ENCODE data around the gene ITCH. TPM values are rescaled to one million over a fixed set of nuclear protein-coding genes. Genes with fewer than 3 reads are reported as not detected.

The ITCH gene
- total and polyA plus RNA-seq, 2 of the 8 experiments (the other 6 are each of a cell fraction or from before 2014, with no cell fraction given): 3.9 to 45.2 TPM

- Histone ChIP-seq H2BK15ac (ENCODE audit: low read length) (no peak overlapping the region), H2AFZ (ENCODE audit: low read length) (no peak overlapping the region), H2BK12ac (ENCODE audit: low read depth, low read length) (no peak overlapping the region), H4K91ac (replicated peaks; ENCODE audit: insufficient read length, low read length) (no peak overlapping the region), H3K27ac (ENCODE audit: low read depth, low read length) (no peak overlapping the region), H3K79me1 (ENCODE audit: low read depth, low read length) (no peaks in the 10 kb centered on the region), H3K9ac (replicated peaks in 1 of 4; ENCODE audit: extremely low read depth in 1 of 4, low read depth in 3 of 4, low read length in 3 of 4) (no peak overlapping the region), H2BK20ac (ENCODE audit: low read length) (no peak overlapping the region), H3K4me3 (ENCODE audit: extremely low read depth in 1 of 4, insufficient read depth in 2 of 4, low read depth in 3 of 4, low read length in 4 of 4) (no peak overlapping the region), H3K23ac (ENCODE audit: insufficient read length) (no peak overlapping the region), H2AK5ac (ENCODE audit: low read depth, low read length) (no peak overlapping the region), H2BK5ac (ENCODE audit: low read depth, low read length) (no peak overlapping the region), H3K36me3 (ENCODE audit: control insufficient read depth in 2 of 4, insufficient read depth in 4 of 4, low read length in 3 of 4) (peaks cover 3 to 31% (median 8%) of the 10 kb centered on the region in 4 experiments; a peak in 5 of 8 replicates), H3K14ac (ENCODE audit: insufficient read length) (no peak overlapping the region), H3K9me3 (ENCODE audit: insufficient read depth in 2 of 2, low read depth in 1 of 2, low read length in 1 of 2) (no peaks in the 10 kb centered on the region), H3K23me2 (ENCODE audit: low read depth, low read length) (no peaks in the 10 kb centered on the region), H4K20me1 (replicated peaks in 1 of 2; ENCODE audit: control insufficient read depth in 1 of 2, insufficient read depth in 2 of 2, low read length in 2 of 2) (peaks cover 0 to 4% of the 10 kb centered on the region in 2 experiments), H3K18ac (ENCODE audit: extremely low read depth, low read length) (no peak overlapping the region), H4K5ac (ENCODE audit: insufficient read length, low read depth, low read length) (no peak overlapping the region), H2BK120ac (replicated peaks; ENCODE audit: low read depth, low read length) (no peak overlapping the region), H3K56ac (replicated peaks; ENCODE audit: insufficient read length, low read depth, low read length) (no peak overlapping the region), H3K4ac (replicated peaks; ENCODE audit: insufficient read length, low read depth, low read length) (no peak overlapping the region), H3K4me1 (replicated peaks in 1 of 4; ENCODE audit: control insufficient read depth in 3 of 4, insufficient read depth in 4 of 4, low read length in 3 of 4) (no peaks in the 10 kb centered on the region), H3K79me2 (ENCODE audit: control insufficient read depth in 1 of 2, insufficient read depth in 2 of 2, low read length in 2 of 2) (no peaks in the 10 kb centered on the region), H4K8ac (ENCODE audit: extremely low read depth, insufficient read depth, low read length) (no peak overlapping the region), H3K4me2 (ENCODE audit: insufficient read depth in 1 of 2, low read depth in 2 of 2, low read length in 2 of 2) (no peak overlapping the region), H3K27me3 (replicated peaks in 1 of 4; ENCODE audit: control insufficient read depth in 3 of 4, extremely low read depth in 1 of 4, insufficient read depth in 3 of 4, low read length in 3 of 4) (no peaks in the 10 kb centered on the region)
- ChIA-PET POLR2A (ENCODE audit: partially characterized antibody) (no interaction called here), CTCF (ENCODE audit: partially characterized antibody) (interaction anchor here (1.7 kb wide), 1 partner anchor 183 kb away, joined by 4 read pairs; no protein-coding TSS in a partner anchor)
- DNase-seq (ENCODE audit: low read depth in 1 of 2, low spot score in 2 of 2): no peak
- no CpG with 5 or more reads among the region's 1 CpG for WGBS, 2 experiments (ENCODE audit: extremely low coverage in 1 of 2, insufficient coverage in 1 of 2, insufficient read length in 1 of 2, insufficient replicate concordance in 2 of 2, low coverage in 1 of 2, low lambda C conversion rate in 2 of 2, missing lambda C conversion rate in 1 of 2)
- TF ChIP-seq TAF7 (optimal IDR thresholded peaks at IDR 0.05; ENCODE audit: borderline replicate concordance, low read depth, low read length) (no peak), FOSL1 (IDR thresholded peaks at IDR 0.05; ENCODE audit: insufficient read depth, low read depth, low read length) (no peak), KDM4A (IDR thresholded peaks at IDR 0.05; ENCODE audit: low read depth, low read length, severe bottlenecking) (no peak), JUN (IDR thresholded peaks at IDR 0.05; ENCODE audit: low read depth, low read length) (no peak), RXRA (IDR thresholded peaks at IDR 0.05; ENCODE audit: insufficient read depth, low read depth, low read length) (no peak), POLR2A (IDR thresholded peaks at IDR 0.05; ENCODE audit: control extremely low read depth in 1 of 2, low read depth in 2 of 2, low read length in 2 of 2) (no peak), CTCF (IDR thresholded peaks at IDR 0.05; ENCODE audit: control extremely low read depth in 1 of 3, insufficient read depth in 1 of 3, low read depth in 1 of 3, low read length in 3 of 3) (no peak), MAFK (IDR thresholded peaks at IDR 0.05; ENCODE audit: low read depth, low read length) (no peak), RBBP5 (IDR thresholded peaks at IDR 0.05; ENCODE audit: borderline replicate concordance, low read depth, low read length) (no peak), KDM5A (IDR thresholded peaks at IDR 0.05; ENCODE audit: low read length) (no peak), BACH1 (IDR thresholded peaks at IDR 0.05; ENCODE audit: low read length) (no peak), CREB1 (IDR thresholded peaks at IDR 0.05) (no peak)
- no peak for FAIRE-seq
Measured at GRCh38 chr20:34495916-34496315, 132.8 kb downstream of the ITCH start.
